Activated CD4-positive, alpha-beta T cell treated with anti-CD3 and anti-CD28 coated beads for 24 hours (primary cell): ENCODE results near the gene JOSD1.
A peak's percentile ranks its signal among the peaks of the same experiment; 100 is the strongest.

Experiments used
- DNase-seq, 2 donors: peaks; one replicate each; pipeline ENCODE4 v3.0.0-alpha.2; 2020; ENCODE audit warnings: low read depth in 2 of 2

JOSD1 gene

DNA sequence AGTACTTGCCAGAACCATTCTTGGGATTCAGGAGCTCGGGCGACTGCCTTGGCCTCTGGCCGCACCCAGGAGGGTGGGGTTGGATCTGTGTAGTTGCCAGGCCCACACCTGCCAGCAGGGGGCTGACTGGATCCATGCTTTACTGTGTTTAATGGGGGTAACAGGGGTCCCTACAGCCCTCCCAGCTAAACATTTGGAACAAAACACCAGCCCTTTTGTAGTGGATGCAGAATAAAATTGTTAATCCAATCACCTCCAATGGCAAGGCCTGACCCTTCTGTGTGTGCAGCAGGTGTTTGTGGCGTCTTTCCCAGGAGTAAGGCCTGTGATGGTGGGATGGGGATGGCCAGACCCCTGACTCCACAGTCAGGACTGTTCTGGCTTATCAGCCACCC is 32.6 kb upstream of the JOSD1 start:
- peak in 1 of 2 donors; percentile 32 for DNase-seq

GRCh38 chr22:38732251-38732815 is 31.6 kb upstream of the JOSD1 start:
- no peak for DNase-seq

DNA sequence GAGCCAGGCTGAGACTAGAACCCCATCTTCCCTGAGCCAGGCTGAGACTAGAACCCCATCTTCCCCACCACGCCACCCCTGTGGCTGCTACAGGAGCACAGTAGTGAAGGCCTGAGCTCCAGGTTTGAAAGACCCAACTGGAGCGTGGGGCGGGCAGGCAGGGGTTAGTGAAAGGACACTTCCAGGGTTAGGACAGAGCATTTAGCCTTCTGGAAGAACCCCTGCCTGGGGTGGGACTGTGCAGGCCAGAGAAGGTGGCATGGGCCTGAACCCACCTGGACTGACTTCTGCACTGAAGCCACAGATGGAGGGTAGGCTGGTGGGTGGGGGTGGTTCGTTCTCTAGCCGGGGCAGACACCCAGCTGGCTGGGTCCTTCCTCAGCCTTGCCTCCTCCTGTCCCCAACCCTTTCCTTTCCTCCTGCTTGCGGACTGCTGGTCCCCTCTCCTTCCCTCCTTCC is 31.0 kb upstream of the JOSD1 start:
- DNase-seq: no peak

DNA sequence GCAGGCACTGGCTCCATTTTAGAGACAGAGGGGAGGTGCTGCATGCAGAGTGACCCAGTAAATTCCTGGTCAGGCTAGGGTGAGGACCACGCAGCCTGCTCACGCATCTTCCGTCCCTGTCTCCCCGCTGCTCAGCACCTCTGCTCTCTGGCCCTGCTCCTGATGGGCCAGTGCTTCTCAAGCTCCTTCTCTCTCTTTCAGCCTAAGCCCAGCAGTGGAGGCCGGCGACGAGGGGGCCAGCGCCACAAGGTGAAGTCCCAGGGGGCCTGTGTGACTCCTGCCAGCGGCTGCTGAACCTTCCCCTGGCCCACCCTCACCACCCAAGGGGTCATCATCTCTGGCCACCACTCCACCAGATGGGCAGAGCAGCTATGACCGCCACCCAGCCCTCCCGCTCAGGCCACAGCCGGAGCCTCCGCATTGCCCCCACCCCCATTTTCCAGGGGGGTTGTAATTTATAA is 29.7 kb upstream of the JOSD1 start:
- no peak for DNase-seq

DNA sequence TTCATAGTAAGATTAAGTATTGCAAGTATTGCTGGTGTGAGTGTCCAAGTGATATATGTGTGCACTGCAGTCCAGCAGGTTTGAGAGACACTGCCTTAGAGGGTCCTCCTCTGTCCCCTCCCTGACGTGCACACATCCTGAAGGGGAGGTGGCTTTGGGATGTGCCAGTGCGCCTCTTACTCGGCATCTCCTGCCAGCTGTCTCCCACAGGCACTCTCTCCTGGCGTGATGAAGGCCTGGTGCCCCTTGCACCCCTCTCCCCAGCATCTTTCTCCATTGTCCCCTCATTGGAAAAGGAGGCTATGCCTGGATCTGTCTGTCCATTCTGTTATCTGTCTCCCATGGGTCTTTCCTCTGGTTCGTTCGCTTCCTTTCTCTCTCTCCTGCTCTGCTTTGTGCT is 29.2 kb upstream of the JOSD1 start:
- no peak for DNase-seq

- no peak for DNase-seq
Measured at GRCh38 chr22:38728871-38729796, 28.4 kb upstream of the JOSD1 start.

- DNase-seq: no peak
Measured at GRCh38 chr22:38727530-38728451, 27.0 kb upstream of the JOSD1 start.

DNA sequence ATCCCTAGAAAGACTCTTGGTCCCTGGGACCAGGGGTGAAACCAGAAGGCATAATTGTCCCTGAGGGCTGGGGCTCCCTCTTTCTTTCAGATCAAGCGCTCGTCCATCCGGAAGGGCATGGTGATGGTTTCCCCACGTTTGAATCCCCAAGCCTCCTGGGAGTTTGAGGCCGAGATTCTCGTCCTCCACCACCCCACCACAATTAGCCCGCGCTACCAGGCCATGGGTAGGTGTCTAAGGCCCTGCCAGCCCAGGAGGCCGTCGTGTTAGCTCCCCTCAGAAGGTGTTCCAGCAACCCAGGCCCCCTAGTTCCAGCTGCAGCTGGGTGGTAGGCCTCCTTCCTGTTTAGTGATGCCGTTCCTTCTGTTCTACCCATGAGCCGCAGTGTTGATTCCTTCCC is 26.4 kb upstream of the JOSD1 start:
- DNase-seq: no peak

DNA sequence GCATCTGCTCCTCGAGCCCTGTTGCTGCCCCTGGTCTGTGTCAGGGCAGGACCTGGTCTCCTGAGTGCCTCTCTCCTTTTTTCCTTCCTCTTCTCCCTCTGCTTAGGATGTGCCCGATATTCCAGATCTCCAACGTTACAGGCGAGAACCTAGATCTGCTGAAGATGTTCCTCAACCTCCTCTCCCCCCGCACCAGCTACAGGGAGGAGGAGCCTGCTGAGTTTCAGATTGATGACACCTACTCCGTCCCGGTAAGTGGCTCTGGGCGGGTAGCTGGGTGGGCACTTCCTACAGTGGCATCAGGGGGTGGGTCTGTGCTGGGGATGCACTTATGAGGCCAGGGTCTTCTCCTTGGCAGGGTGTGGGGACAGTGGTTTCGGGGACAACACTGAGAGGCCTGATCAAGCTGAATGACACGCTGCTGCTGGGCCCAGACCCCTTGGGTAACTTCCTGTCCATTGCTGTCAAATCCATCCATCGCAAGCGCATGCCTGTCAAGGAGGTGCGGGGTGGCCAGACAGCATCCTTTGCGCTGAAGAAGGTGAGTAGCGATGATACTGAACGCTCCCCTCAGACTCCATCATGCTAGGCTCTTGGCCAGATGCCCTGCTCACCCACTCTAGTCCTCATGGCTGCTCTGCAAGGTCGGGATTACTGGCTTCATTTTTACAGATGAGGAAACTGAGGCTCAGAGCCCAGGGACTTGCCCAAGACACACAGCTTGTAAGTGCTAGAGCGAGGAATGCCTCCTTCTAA is 25.3 kb upstream of the JOSD1 start:
- DNase-seq: no peak

DNA sequence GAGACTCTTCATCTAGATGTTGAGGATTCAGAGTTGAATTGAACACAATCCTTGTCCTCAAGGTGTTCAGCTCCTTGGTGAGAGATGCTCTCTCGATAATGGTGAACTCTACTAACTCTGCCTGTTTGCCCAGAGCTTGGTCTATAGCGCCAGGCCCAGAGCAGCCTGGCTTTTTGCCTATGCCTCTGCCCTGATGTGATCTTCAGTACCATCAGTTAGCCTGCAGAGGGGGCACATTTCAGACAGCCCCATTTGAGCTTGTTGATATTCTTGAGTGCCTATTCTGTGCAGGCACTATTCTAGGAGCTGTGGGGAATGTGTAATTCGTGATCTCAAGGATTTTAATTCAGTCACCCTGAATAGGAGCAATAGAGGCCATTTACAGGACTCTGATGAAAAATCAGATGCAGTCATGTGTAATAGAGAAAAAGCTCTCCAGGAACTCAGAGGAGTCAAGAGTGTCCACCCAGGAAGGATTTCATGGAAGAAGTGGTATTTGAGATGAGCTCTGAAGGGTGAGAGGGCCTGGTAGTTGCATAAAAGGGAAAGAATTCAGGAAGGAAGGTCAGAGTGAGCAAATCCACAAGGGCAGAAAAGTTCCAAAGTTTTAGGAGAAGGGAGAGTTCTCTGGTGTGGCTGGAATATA is 24.3 kb upstream of the JOSD1 start:
- DNase-seq: no peak

DNA sequence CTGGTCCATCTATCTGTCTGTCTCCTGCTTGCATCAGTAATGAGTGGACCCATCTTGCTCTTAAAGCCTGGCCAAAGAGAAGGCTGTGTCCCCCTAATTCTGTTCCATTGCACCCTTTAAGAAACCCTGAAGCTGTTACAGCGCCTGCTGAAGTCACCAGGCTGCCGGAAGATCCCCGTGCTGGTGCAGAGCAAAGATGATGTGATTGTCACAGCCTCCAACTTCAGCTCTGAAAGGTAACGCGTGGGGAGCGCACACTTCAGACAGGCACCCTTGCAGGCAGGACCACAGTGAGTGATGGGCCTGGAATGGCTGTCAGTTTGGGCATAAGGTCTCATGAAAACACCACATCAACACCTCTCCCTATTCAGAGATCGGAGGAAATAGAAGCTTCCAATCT is 23.4 kb upstream of the JOSD1 start:
- no peak for DNase-seq

DNA sequence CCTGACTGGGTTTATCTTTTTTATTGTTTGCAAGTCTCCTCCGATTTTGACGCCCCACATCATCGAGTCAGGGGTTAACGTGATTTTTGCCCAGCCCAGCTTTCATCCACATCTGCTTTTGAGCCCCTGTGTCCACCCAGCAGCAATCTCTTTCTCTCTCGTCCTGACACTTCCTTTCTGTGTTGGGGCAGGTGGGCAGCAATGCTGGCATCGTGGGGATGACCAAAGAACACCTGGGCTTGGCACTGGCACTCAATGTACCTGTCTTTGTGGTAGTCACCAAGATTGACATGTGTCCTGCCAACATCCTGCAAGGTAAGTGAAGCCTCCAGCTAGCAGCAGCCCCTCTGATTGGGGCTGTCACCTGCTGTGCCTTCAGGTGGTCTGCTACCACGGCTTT is 20.8 kb upstream of the JOSD1 start:
- DNase-seq: no peak

DNA sequence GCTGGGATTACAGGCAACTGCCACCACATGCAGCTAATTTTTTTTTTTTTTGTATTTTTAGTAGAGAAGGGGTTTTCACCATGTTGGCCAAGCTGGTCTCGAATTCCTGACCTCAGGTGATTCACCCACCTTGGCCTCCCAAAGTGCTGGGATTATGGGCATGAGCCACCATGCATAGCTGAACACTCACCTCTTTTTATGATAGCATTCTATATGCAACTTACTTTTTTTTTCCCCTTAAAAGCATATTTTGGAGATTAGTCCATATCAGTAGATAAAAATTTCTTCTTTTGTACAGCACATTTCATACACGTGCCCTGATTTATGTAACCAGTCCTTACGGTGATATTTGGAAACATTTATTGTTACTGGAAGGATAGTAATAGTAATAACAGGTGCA is 19.6 kb upstream of the JOSD1 start:
- DNase-seq: no peak

- no peak for DNase-seq
Measured at GRCh38 chr22:38719196-38719595, 18.5 kb upstream of the JOSD1 start.

DNA sequence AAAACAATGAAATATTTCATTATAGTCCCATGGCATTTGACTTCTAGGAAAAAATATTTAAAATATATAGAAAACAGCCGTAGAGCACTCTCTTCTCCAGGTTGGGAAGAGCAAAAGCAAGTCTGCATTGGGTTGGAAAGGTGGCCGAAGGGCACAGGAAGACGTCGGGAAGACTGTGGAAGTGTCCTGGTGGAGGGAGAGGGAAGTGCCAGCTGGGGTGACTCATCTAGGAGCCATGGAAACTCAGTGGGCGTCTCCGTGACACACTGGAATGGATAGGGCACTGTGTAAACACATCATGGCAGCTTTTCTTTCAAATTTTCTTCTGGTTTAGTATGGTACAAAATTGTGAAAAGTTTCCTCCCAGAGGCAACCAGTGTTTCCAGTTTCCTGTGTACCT is 17.7 kb upstream of the JOSD1 start:
- DNase-seq: no peak

DNA sequence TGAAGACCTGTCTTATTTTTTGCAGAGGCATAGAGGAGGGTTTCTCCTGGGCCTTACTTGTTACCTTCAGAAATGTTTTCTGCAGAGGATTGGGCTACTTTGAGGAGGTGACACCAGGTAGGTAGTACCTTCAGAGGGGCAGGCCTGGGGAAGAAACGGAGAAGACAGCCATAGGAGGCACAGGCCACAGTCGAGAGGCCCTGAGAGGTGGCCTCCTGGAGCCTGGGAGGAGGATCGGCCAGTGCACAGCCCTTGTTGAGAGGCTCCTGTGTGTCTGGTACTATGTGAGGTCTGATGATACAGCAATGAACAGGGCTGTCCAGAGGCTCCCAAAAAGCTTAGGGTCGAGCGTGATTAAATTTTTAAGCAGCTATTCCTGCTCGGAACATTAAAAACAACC is 16.5 kb upstream of the JOSD1 start:
- DNase-seq: no peak

DNA sequence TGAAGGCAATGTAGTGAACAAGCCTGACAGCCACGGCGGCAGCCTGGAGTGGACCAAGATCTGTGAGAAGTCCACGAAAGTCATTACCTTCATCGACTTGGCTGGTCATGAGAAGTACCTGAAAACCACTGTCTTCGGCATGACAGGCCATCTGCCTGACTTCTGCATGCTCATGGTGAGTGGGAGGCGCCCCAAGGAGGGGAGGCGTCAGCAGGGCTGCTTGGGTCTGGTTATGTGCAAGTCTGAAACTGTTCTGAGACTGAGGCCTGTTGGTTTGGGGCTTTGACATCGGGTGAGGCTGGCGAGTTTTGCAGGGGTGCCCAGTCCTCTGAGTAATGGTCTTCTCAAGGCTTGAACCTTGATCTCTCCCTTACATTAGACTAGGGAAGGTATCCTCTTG is 16.1 kb upstream of the JOSD1 start:
- no peak for DNase-seq

DNA sequence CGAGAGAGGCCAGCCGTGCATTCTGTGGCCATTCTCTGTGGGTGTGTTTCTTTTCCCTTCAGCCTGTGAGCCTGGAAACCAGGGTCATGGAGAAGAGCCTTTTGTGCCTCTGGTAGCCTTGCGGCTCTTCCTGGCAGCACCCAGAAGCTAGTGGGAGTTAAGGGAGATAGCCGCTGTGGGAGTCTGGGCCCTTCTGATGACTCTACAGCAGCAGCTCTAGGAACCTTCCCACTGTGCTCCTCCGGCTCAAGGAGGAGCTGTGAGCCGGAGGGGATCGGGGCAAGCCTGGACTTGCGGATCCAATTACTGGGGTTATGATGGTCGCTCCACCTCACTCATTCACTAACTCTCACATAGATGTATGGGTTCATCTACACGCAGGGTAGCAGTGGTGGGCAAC is 15.5 kb upstream of the JOSD1 start:
- no peak for DNase-seq

DNA sequence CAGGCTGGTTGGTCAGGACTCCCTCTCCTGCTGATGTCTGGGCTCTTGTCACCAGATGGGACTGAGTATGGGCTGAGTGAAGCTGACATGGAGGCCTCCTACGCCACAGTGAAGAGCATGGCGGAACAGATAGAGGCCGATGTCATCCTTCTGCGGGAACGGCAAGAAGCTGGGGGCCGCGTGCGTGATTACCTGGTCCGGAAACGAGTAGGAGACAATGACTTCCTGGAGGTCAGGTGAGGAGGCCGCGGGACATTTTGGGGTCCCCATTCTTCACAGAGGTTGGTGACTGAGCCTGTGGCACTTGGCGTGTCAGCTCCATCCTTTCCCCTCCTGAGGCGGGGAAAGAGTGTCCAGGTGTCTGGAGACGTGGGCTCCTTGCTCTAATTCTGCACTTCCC is 15.1 kb upstream of the JOSD1 start:
- DNase-seq: no peak

DNA sequence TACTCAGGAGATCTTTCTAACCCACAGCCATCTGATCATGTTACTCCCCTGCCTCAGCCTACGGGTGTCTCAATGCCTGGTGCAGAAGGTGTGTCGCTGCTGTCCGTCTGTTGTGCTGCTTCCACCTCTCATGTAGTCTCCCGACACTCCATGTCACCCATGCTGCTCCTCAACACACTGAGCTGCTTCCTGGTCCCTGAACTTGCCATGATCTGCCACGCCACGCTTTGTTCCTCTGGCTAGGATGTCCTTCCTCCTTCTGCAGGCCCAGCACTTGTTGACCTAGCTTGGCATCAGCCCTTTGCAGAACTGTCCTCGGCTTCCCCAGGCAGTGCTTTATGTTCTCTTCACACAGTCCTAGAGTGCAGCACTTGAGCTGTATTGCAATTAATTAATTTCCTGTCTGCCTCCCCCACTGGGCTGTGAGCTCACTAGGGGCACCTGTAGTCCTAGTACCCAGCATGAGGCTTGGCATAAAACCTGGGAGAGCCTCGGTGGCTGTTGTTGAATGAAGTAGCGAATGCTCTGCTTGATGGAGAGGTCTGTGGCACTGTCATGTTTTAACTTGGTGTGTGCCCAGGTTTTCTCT is 14.5 kb upstream of the JOSD1 start:
- DNase-seq: no peak

DNA sequence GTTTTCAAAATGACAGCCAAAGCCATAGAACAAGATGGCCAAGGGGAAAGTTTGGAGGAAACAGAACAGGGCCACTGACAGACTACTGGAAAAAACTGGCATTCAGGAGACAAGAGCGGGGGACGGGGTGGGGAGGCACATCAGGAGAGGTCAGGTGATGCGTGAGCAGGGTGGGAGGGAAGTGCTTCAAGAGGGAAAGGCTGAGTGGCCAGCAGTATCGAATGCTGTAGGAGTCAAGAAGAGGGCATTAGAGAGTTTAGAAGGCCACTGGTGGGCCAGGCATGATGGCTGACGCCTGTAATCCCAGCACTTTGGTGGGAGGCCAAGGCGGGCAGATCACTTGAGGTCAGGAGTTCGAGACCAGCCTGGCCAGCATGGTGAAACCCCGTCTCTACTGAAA is 13.2 kb upstream of the JOSD1 start:
- no peak for DNase-seq
